T-helper 1 cell (primary cell): ENCODE data around the gene PCARE.
"Not testable (repeated sequence)": the region's sequence is repeated elsewhere in the genome, so short reads cannot be mapped to it uniquely, and the experiment has no call there.

Experiments used
- DNase-seq, 5 donors: peaks; one replicate each; pipeline ENCODE4 v3.0.0-alpha.2; 2012 to 2020
- total RNA-seq, 4 donors: gene quantifications; one replicate each; lab custom pipeline; 2026; lab: John Stamatoyannopoulos, UW

PCARE gene
- total RNA-seq, result 0 to 0.08 (median 0) reads per million in 4 donors

GRCh38 chr2:29074411-29074810 is at the start of gene PCARE:
TSS of gene PCARE (minus strand) at chr2:29074523. CDS start at chr2:29074261, 262 bp downstream.
- no peak for DNase-seq

- no peak for DNase-seq
Measured at GRCh38 chr2:29123617-29124349, 49.5 kb upstream of the PCARE start.

- DNase-seq, result no peak
Measured at GRCh38 chr2:29120846-29121245, 46.5 kb upstream of the PCARE start.

- DNase-seq, result peak in 1 of 5 donors; percentile 27
Measured at GRCh38 chr2:29119211-29119610, 44.9 kb upstream of the PCARE start.

GRCh38 chr2:29117636-29118303 is 43.4 kb upstream of the PCARE start:
- no peak for DNase-seq

GRCh38 chr2:29115797-29116781 is 41.8 kb upstream of the PCARE start:
- DNase-seq, result peak; percentile 30 to 91 (median 54)

- peak; percentile 48 to 75 (median 56) for DNase-seq
Measured at GRCh38 chr2:29114946-29115609, 40.8 kb upstream of the PCARE start, which contains the start of gene CLIP4. TSS of gene CLIP4 (plus strand) at chr2:29115415. CDS start at chr2:29121389, 5,974 bp downstream.

GRCh38 chr2:29114586-29114945 is 40.2 kb upstream of the PCARE start:
- no peak for DNase-seq

- DNase-seq, result no peak
Measured at GRCh38 chr2:29113891-29114321, 39.6 kb upstream of the PCARE start.

GRCh38 chr2:29113027-29113686 is 38.8 kb upstream of the PCARE start:
- DNase-seq, result no peak

- no peak for DNase-seq
Measured at GRCh38 chr2:29112379-29112778, 38.1 kb upstream of the PCARE start.

- DNase-seq, result peak in 1 of 5 donors; percentile 54
Measured at GRCh38 chr2:29110916-29111535, 36.7 kb upstream of the PCARE start.

GRCh38 chr2:29109246-29109645 is 34.9 kb upstream of the PCARE start:
- no peak for DNase-seq

GRCh38 chr2:29108225-29108624 is 33.9 kb upstream of the PCARE start:
- no peak for DNase-seq

GRCh38 chr2:29107547-29107946 is 33.2 kb upstream of the PCARE start:
- not testable (repeated sequence) for DNase-seq

GRCh38 chr2:29106980-29107388 is 32.7 kb upstream of the PCARE start:
- no peak for DNase-seq

GRCh38 chr2:29106256-29106655 is 31.9 kb upstream of the PCARE start:
- DNase-seq, result no peak

GRCh38 chr2:29105375-29105774 is 31.1 kb upstream of the PCARE start:
- no peak for DNase-seq

- no peak for DNase-seq
Measured at GRCh38 chr2:29104688-29105087, 30.4 kb upstream of the PCARE start.

- DNase-seq, result no peak
Measured at GRCh38 chr2:29100564-29100963, 26.2 kb upstream of the PCARE start.

- no peak for DNase-seq
Measured at GRCh38 chr2:29097569-29097968, 23.2 kb upstream of the PCARE start.
